Muscle of back (tissue), 11 donors: ENCODE measurements around the gene TTC31. TPM values are rescaled to one million over a fixed set of nuclear protein-coding genes. Genes with fewer than 3 reads are reported as not detected.
"Not testable (repeated sequence)": the region's sequence is repeated elsewhere in the genome, so short reads cannot be mapped to it uniquely, and the experiment has no call there.

ENCODE experiments used
- DNase-seq, 3 donors: peaks; one replicate each; pipeline versions ENCODE4 v3.0.0 to v3.0.0-alpha.2; 2013
- polyA plus RNA-seq, 10 donors: library from polyadenylated mRNA; unstranded; fragments of 120-200 nt; gene quantifications; one replicate each; pipeline ENCODE4 v1.2.1, GENCODE V29; 2013; ENCODE audit not compliant: insufficient read length in 10 of 10

Gene TTC31
- polyA plus RNA-seq, 10 donors, result 15.1 to 21.6 (median 18.0) TPM

- peak; percentile 98 to 99 (median 98) for DNase-seq
Measured at GRCh38 chr2:74454654-74455511, 28.0 kb upstream of the TTC31 start, which contains the start of gene INO80B. Gene INO80B (plus strand): TSS chr2:74455087. CDS start chr2:74455117, 30 bp downstream.

- DNase-seq, result no peak
Measured at GRCh38 chr2:74457129-74457548, 25.7 kb upstream of the TTC31 start.

GRCh38 chr2:74457549-74458131 lies 25.2 kb upstream of the TTC31 start:
- DNase-seq, result peak in 1 of 3 donors; percentile 70

- DNase-seq, result peak; percentile 99 to 100 (median 100)
Measured at GRCh38 chr2:74458132-74458937, 24.5 kb upstream of the TTC31 start, which contains the start of gene WBP1. Gene WBP1 (plus strand): TSS chr2:74458438. CDS start chr2:74458603, 165 bp downstream.

GRCh38 chr2:74458938-74459363 lies 23.9 kb upstream of the TTC31 start:
- no peak for DNase-seq

GRCh38 chr2:74459503-74460118 lies 23.3 kb upstream of the TTC31 start:
- DNase-seq, result not testable (repeated sequence)

GRCh38 chr2:74460187-74460586 lies 22.7 kb upstream of the TTC31 start:
- DNase-seq, result not testable (repeated sequence)

GRCh38 chr2:74461187-74462053 lies 21.5 kb upstream of the TTC31 start:
- DNase-seq, result no peak

GRCh38 chr2:74462054-74462785 lies 20.7 kb upstream of the TTC31 start:
- no peak for DNase-seq

GRCh38 chr2:74462786-74463105 lies 20.1 kb upstream of the TTC31 start:
- no peak for DNase-seq

- DNase-seq, result peak in 1 of 3 donors; percentile 29
Measured at GRCh38 chr2:74464406-74464805, 18.5 kb upstream of the TTC31 start.

GRCh38 chr2:74470742-74471141 lies 12.1 kb upstream of the TTC31 start:
- not testable (repeated sequence) for DNase-seq

- no peak for DNase-seq
Measured at GRCh38 chr2:74471332-74472065, 11.4 kb upstream of the TTC31 start.

GRCh38 chr2:74472086-74472944 lies 10.6 kb upstream of the TTC31 start, which contains the start of gene MRPL53:
Gene MRPL53 (minus strand): TSS chr2:74472680. CDS start chr2:74472660, 20 bp downstream.
- peak; percentile 95 to 98 (median 97) for DNase-seq

- no peak for DNase-seq
Measured at GRCh38 chr2:74472945-74473258, 10.0 kb upstream of the TTC31 start.

- DNase-seq, result no peak
Measured at GRCh38 chr2:74474481-74474880, 8.4 kb upstream of the TTC31 start.

GRCh38 chr2:74474899-74475298 lies 8.0 kb upstream of the TTC31 start:
- no peak for DNase-seq

GRCh38 chr2:74481431-74481830 lies 1.4 kb upstream of the TTC31 start:
- DNase-seq, result no peak
